OCI-LY1 (cell line): Measurements from ENCODE around the gene TCEANC.

ENCODE experiments used
- H2AFZ ChIP-seq: fragments of 200-600 bp; sonication (generic), shearing (Covaris generic); 2 replicates; pipeline ENCODE4 v1.6.0; 2014; ENCODE audit warnings: antibody characterized with exemption, mild to moderate bottlenecking, low read length
- H3F3A ChIP-seq: fragments of 200-600 bp; sonication (generic), shearing (Covaris generic); 2 replicates; pipeline ENCODE4 v1.6.0; 2014; ENCODE audit warnings: mild to moderate bottlenecking, antibody characterized with exemption, low read length, moderate library complexity; ENCODE audit not compliant: insufficient read depth
- H3K27ac ChIP-seq: fragments of 200-600 bp; sonication (generic); 2 replicates; pipeline ENCODE4 v1.5.1; 2014; ENCODE audit warnings: low read length, mixed run types, mild to moderate bottlenecking, low read depth; ENCODE audit not compliant: poor library complexity, severe bottlenecking
- H3K27me3 ChIP-seq: fragments of 200-600 bp; sonication (generic); 2 replicates; pipeline ENCODE4 v1.6.0; 2014; ENCODE audit warnings: antibody characterized with exemption, mild to moderate bottlenecking, low read length, moderate library complexity; ENCODE audit not compliant: insufficient read depth
- H3K36me3 ChIP-seq: fragments of 200-600 bp; sonication (generic); 2 replicates; pipeline ENCODE4 v1.6.1; 2014; ENCODE audit warnings: mild to moderate bottlenecking, antibody characterized with exemption, low read length, moderate library complexity, mixed read lengths; ENCODE audit not compliant: insufficient read depth
- H3K4me1 ChIP-seq: fragments of 200-600 bp; sonication (generic); 2 replicates; pipeline ENCODE4 v1.5.1; 2014; ENCODE audit warnings: mild to moderate bottlenecking, low read length, moderate library complexity; ENCODE audit not compliant: insufficient read depth, severe bottlenecking
- H3K4me2 ChIP-seq: fragments of 200-600 bp; sonication (generic), shearing (Covaris generic); 2 replicates; pipeline ENCODE4 v1.6.1; 2014; ENCODE audit warnings: low read length
- H3K4me3 ChIP-seq: fragments of 200-600 bp; sonication (generic); 2 replicates; pipeline ENCODE4 v1.5.1; 2014; ENCODE audit warnings: low read length, low read depth, mild to moderate bottlenecking, mixed read lengths; ENCODE audit not compliant: poor library complexity, severe bottlenecking
- H3K79me2 ChIP-seq: fragments of 200-600 bp; shearing (Covaris generic); 2 replicates; pipeline ENCODE4 v1.6.1; 2016; ENCODE audit warnings: mixed run types, low read length, mixed read lengths; ENCODE audit not compliant: insufficient read depth
- H3K9ac ChIP-seq: fragments of 200-600 bp; sonication (generic), shearing (Covaris generic); 2 replicates; pipeline ENCODE4 v1.6.1; 2014; ENCODE audit warnings: mild to moderate bottlenecking, low read length, mixed read lengths
- H3K9me2 ChIP-seq: fragments of 200-600 bp; sonication (generic), shearing (Covaris generic); 2 replicates; pipeline ENCODE4 v1.6.1; 2014; ENCODE audit warnings: low read depth, mild to moderate bottlenecking, low read length, mixed read lengths
- H3K9me3 ChIP-seq: fragments of 200-600 bp; shearing (Covaris generic); 2 replicates; pipeline ENCODE4 v1.6.1; 2014; ENCODE audit warnings: low read length, mixed read lengths
- H4K20me1 ChIP-seq: fragments of 200-600 bp; sonication (generic), shearing (Covaris generic); 2 replicates; pipeline ENCODE4 v1.6.0; 2016; ENCODE audit warnings: mild to moderate bottlenecking, low read length; ENCODE audit not compliant: insufficient read depth
- EZH2 ChIP-seq: fragments of 200-600 bp; sonication (generic), shearing (Covaris generic); IDR thresholded peaks from 2 replicates; pipeline ENCODE4 v1.8.0; 2017; ENCODE audit warnings: borderline replicate concordance, mixed run types, mild to moderate bottlenecking, antibody characterized with exemption, low read length, moderate library complexity, mixed read lengths
- TF ChIP-seq, protein P1 (sequence below): fragments of 200-600 bp; sonication (generic), shearing (Covaris generic); IDR thresholded peaks from 2 replicates; pipeline ENCODE4 v1.5.1; 2017; ENCODE audit warnings: mild to moderate bottlenecking, antibody characterized with exemption, low read length, moderate library complexity, mixed read lengths

The TCEANC gene

DNA sequence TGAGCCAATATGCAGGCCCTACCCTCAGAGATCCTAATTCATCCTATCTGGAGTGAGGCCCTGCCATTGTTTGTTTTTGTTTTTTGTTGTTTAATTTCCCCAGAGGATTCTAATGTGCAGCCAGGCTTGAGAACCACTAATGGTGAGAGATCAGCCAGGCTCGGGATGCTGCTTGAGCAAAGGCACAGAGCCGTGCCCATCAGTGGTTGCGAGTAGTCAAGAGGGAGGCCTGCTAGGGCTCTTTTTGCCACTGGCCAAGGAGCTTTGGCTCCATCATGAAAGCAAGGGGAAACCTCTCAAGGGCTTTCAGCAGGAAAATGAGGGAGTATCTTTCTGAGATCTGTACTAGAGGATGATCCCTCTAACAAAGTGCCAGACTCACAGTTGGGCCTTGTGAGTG, 2.7 kb downstream of the TCEANC start:
- Histone ChIP-seq H3K4me1 (peaks cover 26% of the 10 kb centered on the region), H3K9me3 (no peaks in the 10 kb centered on the region), H3F3A (no peaks in the 10 kb centered on the region), H3K4me3 (no peak overlapping the region), H3K36me3 (peaks cover 14% of the 10 kb centered on the region), H3K9ac (no peak overlapping the region), H2AFZ (no peak overlapping the region), H3K4me2 (no peak overlapping the region), H3K27ac (no peak overlapping the region), H3K27me3 (no peaks in the 10 kb centered on the region), H3K9me2 (no peaks in the 10 kb centered on the region), H4K20me1 (no peaks in the 10 kb centered on the region), H3K79me2 (no peaks in the 10 kb centered on the region)
- TF ChIP-seq EZH2: no peak
- TF ChIP-seq, protein P1, sequence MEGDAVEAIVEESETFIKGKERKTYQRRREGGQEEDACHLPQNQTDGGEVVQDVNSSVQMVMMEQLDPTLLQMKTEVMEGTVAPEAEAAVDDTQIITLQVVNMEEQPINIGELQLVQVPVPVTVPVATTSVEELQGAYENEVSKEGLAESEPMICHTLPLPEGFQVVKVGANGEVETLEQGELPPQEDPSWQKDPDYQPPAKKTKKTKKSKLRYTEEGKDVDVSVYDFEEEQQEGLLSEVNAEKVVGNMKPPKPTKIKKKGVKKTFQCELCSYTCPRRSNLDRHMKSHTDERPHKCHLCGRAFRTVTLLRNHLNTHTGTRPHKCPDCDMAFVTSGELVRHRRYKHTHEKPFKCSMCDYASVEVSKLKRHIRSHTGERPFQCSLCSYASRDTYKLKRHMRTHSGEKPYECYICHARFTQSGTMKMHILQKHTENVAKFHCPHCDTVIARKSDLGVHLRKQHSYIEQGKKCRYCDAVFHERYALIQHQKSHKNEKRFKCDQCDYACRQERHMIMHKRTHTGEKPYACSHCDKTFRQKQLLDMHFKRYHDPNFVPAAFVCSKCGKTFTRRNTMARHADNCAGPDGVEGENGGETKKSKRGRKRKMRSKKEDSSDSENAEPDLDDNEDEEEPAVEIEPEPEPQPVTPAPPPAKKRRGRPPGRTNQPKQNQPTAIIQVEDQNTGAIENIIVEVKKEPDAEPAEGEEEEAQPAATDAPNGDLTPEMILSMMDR: no peak

DNA sequence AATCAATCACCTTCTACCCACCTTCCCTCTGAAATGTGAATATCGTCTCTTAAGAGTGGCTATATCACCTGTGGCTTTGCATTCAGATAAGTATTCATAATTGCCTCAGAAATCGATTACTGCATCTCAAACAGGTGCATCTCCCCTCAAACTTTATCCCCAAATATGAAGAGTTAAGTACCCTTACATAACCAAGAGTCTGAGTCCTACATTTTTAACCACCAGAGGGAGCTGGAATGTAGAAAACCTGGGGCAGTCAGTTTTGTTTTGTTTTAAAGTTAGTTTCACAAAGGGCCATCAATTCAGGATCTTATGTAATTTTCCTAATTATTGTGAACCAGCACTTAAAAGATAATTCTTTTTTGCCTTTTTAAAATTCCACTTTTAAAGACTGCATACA, 5.7 kb downstream of the TCEANC start:
- Histone ChIP-seq H3K4me3 (no peak overlapping the region), H3F3A (no peaks in the 10 kb centered on the region), H4K20me1 (no peaks in the 10 kb centered on the region), H3K27ac (peak overlapping the region; percentile 74), H3K9me3 (no peaks in the 10 kb centered on the region), H3K4me1 (peaks cover 39% of the 10 kb centered on the region), H3K36me3 (peaks cover 24% of the 10 kb centered on the region), H3K9ac (peak overlapping the region; percentile 23; the same call in 1 of the 2 replicates), H3K9me2 (no peaks in the 10 kb centered on the region), H3K27me3 (no peaks in the 10 kb centered on the region), H2AFZ (peak overlapping the region; percentile 74; the same call in 1 of the 2 replicates), H3K4me2 (peak overlapping the region; percentile 54; the same call in 1 of the 2 replicates), H3K79me2 (no peaks in the 10 kb centered on the region)
- TF ChIP-seq, protein P1: peak; percentile 56; the same call in 1 of the 2 replicates
- no peak for TF ChIP-seq EZH2

DNA sequence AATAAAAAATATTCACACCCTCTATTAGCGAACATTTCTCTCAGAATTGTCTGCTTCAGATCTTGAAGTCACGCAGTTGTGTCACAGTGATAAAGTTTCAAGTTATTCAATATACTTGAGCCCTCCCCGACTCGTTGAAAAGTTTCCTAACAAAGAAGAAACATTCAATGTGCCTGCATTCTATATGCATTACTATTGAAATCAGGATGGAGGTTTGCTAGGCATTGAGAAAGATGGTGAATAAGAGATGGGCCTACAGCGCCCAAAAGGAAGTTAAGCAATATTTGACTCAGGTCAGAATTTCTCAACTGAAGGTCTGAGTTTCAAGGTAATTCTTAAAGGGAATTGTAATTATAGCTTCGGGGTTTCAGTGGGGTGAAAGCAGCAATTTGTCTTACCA, 6.1 kb downstream of the TCEANC start:
- Histone ChIP-seq H3F3A (no peaks in the 10 kb centered on the region), H3K9me2 (no peaks in the 10 kb centered on the region), H3K4me2 (peak overlapping the region; percentile 54; the same call in 1 of the 2 replicates), H4K20me1 (no peaks in the 10 kb centered on the region), H3K36me3 (peaks cover 27% of the 10 kb centered on the region), H3K9ac (peak overlapping the region; percentile 23; the same call in 1 of the 2 replicates), H2AFZ (peak overlapping the region; percentile 74), H3K9me3 (no peaks in the 10 kb centered on the region), H3K27ac (peak overlapping the region; percentile 74), H3K27me3 (no peaks in the 10 kb centered on the region), H3K79me2 (no peaks in the 10 kb centered on the region), H3K4me1 (peaks cover 34% of the 10 kb centered on the region), H3K4me3 (no peak overlapping the region)
- no peak for TF ChIP-seq EZH2
- TF ChIP-seq, protein P1: no peak
